ENCODE data around the gene CLCN6. TPM values are rescaled to one million over a fixed set of nuclear protein-coding genes. Genes with fewer than 3 reads are reported as not detected.

Gene CLCN6
- total and polyA plus RNA-seq, 4 donors, result 3.9 to 37.5 (median 20.7) TPM

GRCh38 chr1:11766429-11766776, 39.6 kb upstream of the CLCN6 start:
- H3K4me3 ChIP-seq (ENCODE audit: low read length in 2 of 2), result no peak overlapping the region
- no peaks in the 10 kb centered on the region for H3K4me1 ChIP-seq (ENCODE audit: control insufficient read depth in 1 of 2, insufficient read depth in 2 of 2, low read length in 2 of 2)
- 73 to 79% methylated on average over 13 to 14 of the region's 14 CpGs for WGBS, 2 donors
- no peaks in the 10 kb centered on the region for H3K27me3 ChIP-seq (ENCODE audit: control insufficient read depth in 1 of 2, insufficient read depth in 2 of 2, low read length in 1 of 2)
- no peaks in the 10 kb centered on the region for H3K9me3 ChIP-seq (ENCODE audit: control insufficient read depth, low read length)
- DNase-seq (no peak), ATAC-seq (ENCODE audit: low FRiP score) (peak; percentile 37)
- no peak overlapping the region for H3K27ac ChIP-seq (ENCODE audit: low read depth in 1 of 2, low read length in 2 of 2)
- intact Hi-C loops (cut with DNase I), result no loop called here
- no peaks in the 10 kb centered on the region for H3K36me3 ChIP-seq (ENCODE audit: control insufficient read depth in 1 of 2, insufficient read depth in 2 of 2, low read length in 1 of 2)

- no peaks in the 10 kb centered on the region for H3K36me3 ChIP-seq (ENCODE audit: control insufficient read depth in 1 of 2, insufficient read depth in 2 of 2, low read length in 1 of 2)
- intact Hi-C loops (cut with DNase I), result no loop called here
- H3K4me1 ChIP-seq (ENCODE audit: control insufficient read depth in 1 of 2, insufficient read depth in 2 of 2, low read length in 2 of 2), result no peaks in the 10 kb centered on the region
- no peaks in the 10 kb centered on the region for H3K9me3 ChIP-seq (ENCODE audit: control insufficient read depth, low read length)
- no peaks in the 10 kb centered on the region for H3K27me3 ChIP-seq (ENCODE audit: control insufficient read depth in 1 of 2, insufficient read depth in 2 of 2, low read length in 1 of 2)
- ATAC-seq (ENCODE audit: low FRiP score), result no peak
- WGBS, 2 donors, result 72 to 78% methylated on average over 16 of the region's 16 CpGs
- H3K4me3 ChIP-seq (ENCODE audit: low read length in 2 of 2), result no peak overlapping the region
- DNase-seq, result peak in 1 of 2 donors; percentile 66
- no peak overlapping the region for H3K27ac ChIP-seq (ENCODE audit: low read depth in 1 of 2, low read length in 2 of 2)
These were observed 37.9 kb upstream of the CLCN6 start for GRCh38 chr1:11767922-11768704.

GRCh38 chr1:11768821-11769220, 37.2 kb upstream of the CLCN6 start:
- whole genome bisulfite sequencing, 2 donors, result 63 to 65% methylated on average over 4 of the region's 4 CpGs

GRCh38 chr1:11769274-11769673, 36.7 kb upstream of the CLCN6 start:
- no peaks in the 10 kb centered on the region for H3K36me3 ChIP-seq (ENCODE audit: control insufficient read depth in 1 of 2, insufficient read depth in 2 of 2, low read length in 1 of 2)
- H3K27me3 ChIP-seq (ENCODE audit: control insufficient read depth in 1 of 2, insufficient read depth in 2 of 2, low read length in 1 of 2), result no peaks in the 10 kb centered on the region
- no peak for DNase-seq
- intact Hi-C loops (cut with DNase I), result no loop called here
- no peaks in the 10 kb centered on the region for H3K4me1 ChIP-seq (ENCODE audit: control insufficient read depth in 1 of 2, insufficient read depth in 2 of 2, low read length in 2 of 2)
- no peak overlapping the region for H3K4me3 ChIP-seq (ENCODE audit: low read length in 2 of 2)
- no peak for ATAC-seq (ENCODE audit: low FRiP score)
- H3K27ac ChIP-seq (ENCODE audit: low read depth in 1 of 2, low read length in 2 of 2), result no peak overlapping the region
- no peaks in the 10 kb centered on the region for H3K9me3 ChIP-seq (ENCODE audit: control insufficient read depth, low read length)
- 85 to 89% methylated on average over 4 of the region's 4 CpGs for WGBS, 2 donors

More at GRCh38 chr1:11768821-11769220, 37.2 kb upstream of the CLCN6 start:
- no peaks in the 10 kb centered on the region for H3K36me3 ChIP-seq (ENCODE audit: control insufficient read depth in 1 of 2, insufficient read depth in 2 of 2, low read length in 1 of 2)
- ATAC-seq (ENCODE audit: low FRiP score), result no peak
- no peaks in the 10 kb centered on the region for H3K9me3 ChIP-seq (ENCODE audit: control insufficient read depth, low read length)
- no peak overlapping the region for H3K4me3 ChIP-seq (ENCODE audit: low read length in 2 of 2)
- H3K27me3 ChIP-seq (ENCODE audit: control insufficient read depth in 1 of 2, insufficient read depth in 2 of 2, low read length in 1 of 2), result no peaks in the 10 kb centered on the region
- intact Hi-C loops (cut with DNase I), result no loop called here
- DNase-seq, result no peak
- H3K4me1 ChIP-seq (ENCODE audit: control insufficient read depth in 1 of 2, insufficient read depth in 2 of 2, low read length in 2 of 2), result no peaks in the 10 kb centered on the region
- no peak overlapping the region for H3K27ac ChIP-seq (ENCODE audit: low read depth in 1 of 2, low read length in 2 of 2)

- Histone ChIP-seq H3K36me3 (ENCODE audit: control insufficient read depth in 1 of 2, insufficient read depth in 2 of 2, low read length in 1 of 2) (no peaks in the 10 kb centered on the region), H3K9me3 (ENCODE audit: control insufficient read depth, low read length) (no peaks in the 10 kb centered on the region), H3K27me3 (ENCODE audit: control insufficient read depth in 1 of 2, insufficient read depth in 2 of 2, low read length in 1 of 2) (no peaks in the 10 kb centered on the region), H3K4me1 (ENCODE audit: control insufficient read depth in 1 of 2, insufficient read depth in 2 of 2, low read length in 2 of 2) (no peaks in the 10 kb centered on the region), H3K27ac (ENCODE audit: low read depth in 1 of 2, low read length in 2 of 2) (no peak overlapping the region), H3K4me3 (ENCODE audit: low read length in 2 of 2) (no peak overlapping the region)
- no peak for DNase-seq
- ATAC-seq (ENCODE audit: low FRiP score), result no peak
- intact Hi-C loops (cut with DNase I), result no loop called here
These were observed 36.0 kb upstream of the CLCN6 start for GRCh38 chr1:11770011-11770410.

GRCh38 chr1:11771481-11772043, 34.4 kb upstream of the CLCN6 start:
- intact Hi-C loops (cut with DNase I), result no loop called here
- Histone ChIP-seq H3K4me1 (ENCODE audit: control insufficient read depth in 1 of 2, insufficient read depth in 2 of 2, low read length in 2 of 2) (no peaks in the 10 kb centered on the region), H3K9me3 (ENCODE audit: control insufficient read depth, low read length) (no peaks in the 10 kb centered on the region), H3K4me3 (ENCODE audit: low read length in 2 of 2) (no peak overlapping the region), H3K36me3 (ENCODE audit: control insufficient read depth in 1 of 2, insufficient read depth in 2 of 2, low read length in 1 of 2) (no peaks in the 10 kb centered on the region), H3K27ac (ENCODE audit: low read depth in 1 of 2, low read length in 2 of 2) (no peak overlapping the region), H3K27me3 (ENCODE audit: control insufficient read depth in 1 of 2, insufficient read depth in 2 of 2, low read length in 1 of 2) (no peaks in the 10 kb centered on the region)
- WGBS, 2 donors, result 68 to 73% methylated on average over 11 of the region's 11 CpGs
- DNase-seq (no peak), ATAC-seq (ENCODE audit: low FRiP score) (no peak)

- intact Hi-C loops (cut with DNase I), result no loop called here
- ATAC-seq (ENCODE audit: low FRiP score) (no peak), DNase-seq (no peak)
- no peaks in the 10 kb centered on the region for H3K27me3 ChIP-seq (ENCODE audit: control insufficient read depth in 1 of 2, insufficient read depth in 2 of 2, low read length in 1 of 2)
- H3K27ac ChIP-seq (ENCODE audit: low read depth in 1 of 2, low read length in 2 of 2), result no peak overlapping the region
- WGBS, 2 donors, result 59 to 63% methylated on average over 5 of the region's 5 CpGs
- no peak overlapping the region for H3K4me3 ChIP-seq (ENCODE audit: low read length in 2 of 2)
- no peaks in the 10 kb centered on the region for H3K4me1 ChIP-seq (ENCODE audit: control insufficient read depth in 1 of 2, insufficient read depth in 2 of 2, low read length in 2 of 2)
- no peaks in the 10 kb centered on the region for H3K36me3 ChIP-seq (ENCODE audit: control insufficient read depth in 1 of 2, insufficient read depth in 2 of 2, low read length in 1 of 2)
- H3K9me3 ChIP-seq (ENCODE audit: control insufficient read depth, low read length), result no peaks in the 10 kb centered on the region
These were observed 33.5 kb upstream of the CLCN6 start for GRCh38 chr1:11772458-11772857.

GRCh38 chr1:11774753-11775152, 31.2 kb upstream of the CLCN6 start:
- intact Hi-C loops (cut with DNase I), result no loop called here
- DNase-seq, result no peak
- Histone ChIP-seq H3K27me3 (ENCODE audit: control insufficient read depth in 1 of 2, insufficient read depth in 2 of 2, low read length in 1 of 2) (no peaks in the 10 kb centered on the region), H3K4me3 (ENCODE audit: low read length in 2 of 2) (no peak overlapping the region), H3K4me1 (ENCODE audit: control insufficient read depth in 1 of 2, insufficient read depth in 2 of 2, low read length in 2 of 2) (no peaks in the 10 kb centered on the region), H3K9me3 (ENCODE audit: control insufficient read depth, low read length) (no peaks in the 10 kb centered on the region), H3K27ac (ENCODE audit: low read depth in 1 of 2, low read length in 2 of 2) (no peak overlapping the region), H3K36me3 (ENCODE audit: control insufficient read depth in 1 of 2, insufficient read depth in 2 of 2, low read length in 1 of 2) (no peaks in the 10 kb centered on the region)
- ATAC-seq (ENCODE audit: low FRiP score), result no peak
- 86 to 96% methylated on average over 9 of the region's 9 CpGs for WGBS, 2 donors

GRCh38 chr1:11777658-11778322, 28.2 kb upstream of the CLCN6 start:
- ATAC-seq (ENCODE audit: low FRiP score) (no peak), DNase-seq (no peak)
- Histone ChIP-seq H3K9me3 (ENCODE audit: control insufficient read depth, low read length) (no peaks in the 10 kb centered on the region), H3K4me1 (ENCODE audit: control insufficient read depth in 1 of 2, insufficient read depth in 2 of 2, low read length in 2 of 2) (no peaks in the 10 kb centered on the region), H3K27me3 (ENCODE audit: control insufficient read depth in 1 of 2, insufficient read depth in 2 of 2, low read length in 1 of 2) (no peaks in the 10 kb centered on the region), H3K27ac (ENCODE audit: low read depth in 1 of 2, low read length in 2 of 2) (no peak overlapping the region), H3K4me3 (ENCODE audit: low read length in 2 of 2) (no peak overlapping the region), H3K36me3 (ENCODE audit: control insufficient read depth in 1 of 2, insufficient read depth in 2 of 2, low read length in 1 of 2) (no peaks in the 10 kb centered on the region)
- intact Hi-C loops (cut with DNase I), result no loop called here
- 90 to 91% methylated on average over 8 of the region's 8 CpGs for WGBS, 2 donors

Measured in aorta (tissue), 5 donors.